Cerebellar nuclear complex (tissue), 1 donor: ENCODE measurements around the gene GET3.
"Not testable (repeated sequence)": the region's sequence is repeated elsewhere in the genome, so short reads cannot be mapped to it uniquely, and the experiment has no call there.

Experiments
- DNase-seq, 2 experiments: peaks; one replicate each; lab custom pipeline; 2025; lab: John Stamatoyannopoulos, UW

GET3 gene

DNA sequence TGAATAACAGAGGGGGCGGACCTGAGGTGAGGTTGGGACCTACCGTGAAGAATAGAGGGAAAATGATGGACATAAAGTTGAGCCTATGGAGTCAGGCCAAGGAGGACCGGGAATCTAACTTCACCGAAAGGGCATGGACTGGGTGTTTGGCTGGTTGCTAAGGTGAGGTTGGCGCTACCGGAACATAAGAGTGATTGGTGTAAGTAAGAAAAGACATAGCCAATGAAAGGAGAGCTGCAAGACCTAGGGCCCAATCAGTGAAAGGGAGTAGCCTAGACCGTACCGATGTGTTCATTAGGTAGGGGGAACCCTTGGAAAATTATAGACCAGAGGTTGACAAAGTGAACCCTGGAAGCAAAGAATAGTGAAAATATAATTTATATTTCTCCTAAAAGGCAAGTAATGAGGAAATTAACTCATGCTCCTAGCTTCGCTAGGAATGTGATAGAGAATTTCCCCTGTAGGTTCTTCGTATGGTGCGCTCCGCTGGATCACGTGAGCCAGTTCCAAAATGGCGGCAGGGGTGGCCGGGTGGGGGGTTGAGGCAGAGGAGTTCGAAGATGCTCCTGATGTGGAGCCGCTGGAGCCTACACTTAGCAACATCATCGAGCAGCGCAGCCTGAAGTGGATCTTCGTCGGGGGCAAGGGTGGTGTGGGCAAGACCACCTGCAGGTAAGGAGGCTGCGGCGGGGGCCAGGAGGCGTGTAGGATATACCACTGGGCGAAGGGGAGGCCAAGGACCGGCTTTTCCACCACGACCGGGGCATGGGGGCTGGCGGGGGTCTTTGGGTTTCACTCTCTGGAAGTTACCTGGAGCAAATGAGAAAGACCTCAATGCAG lies at the start of gene GET3:
Gene GET3 (plus strand): TSS at position 503 of the 840 bp plus-strand sequence. CDS start 9 bp downstream, at position 512.
- DNase-seq: peak; percentile 97 to 98

DNA sequence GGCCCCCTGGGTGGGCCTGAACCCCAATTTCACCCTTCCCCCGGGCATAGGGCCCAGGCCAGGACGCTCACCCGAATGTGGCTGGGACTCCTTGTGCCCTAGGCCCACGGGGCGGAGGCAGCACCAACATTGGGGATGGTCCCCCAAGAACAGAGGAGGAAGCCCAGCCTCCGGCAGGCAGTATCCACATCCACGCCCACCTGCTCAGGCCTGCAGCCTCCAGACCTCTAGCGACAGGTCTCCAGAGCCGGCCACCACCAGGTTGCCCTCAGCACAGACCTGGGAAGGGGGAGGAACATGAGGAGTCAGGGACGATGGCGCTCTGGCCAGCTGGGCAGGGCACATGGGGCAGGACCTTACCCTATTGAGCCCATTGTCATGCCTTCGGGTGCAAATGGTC lies 48.3 kb upstream of the GET3 start:
- no peak for DNase-seq

DNA sequence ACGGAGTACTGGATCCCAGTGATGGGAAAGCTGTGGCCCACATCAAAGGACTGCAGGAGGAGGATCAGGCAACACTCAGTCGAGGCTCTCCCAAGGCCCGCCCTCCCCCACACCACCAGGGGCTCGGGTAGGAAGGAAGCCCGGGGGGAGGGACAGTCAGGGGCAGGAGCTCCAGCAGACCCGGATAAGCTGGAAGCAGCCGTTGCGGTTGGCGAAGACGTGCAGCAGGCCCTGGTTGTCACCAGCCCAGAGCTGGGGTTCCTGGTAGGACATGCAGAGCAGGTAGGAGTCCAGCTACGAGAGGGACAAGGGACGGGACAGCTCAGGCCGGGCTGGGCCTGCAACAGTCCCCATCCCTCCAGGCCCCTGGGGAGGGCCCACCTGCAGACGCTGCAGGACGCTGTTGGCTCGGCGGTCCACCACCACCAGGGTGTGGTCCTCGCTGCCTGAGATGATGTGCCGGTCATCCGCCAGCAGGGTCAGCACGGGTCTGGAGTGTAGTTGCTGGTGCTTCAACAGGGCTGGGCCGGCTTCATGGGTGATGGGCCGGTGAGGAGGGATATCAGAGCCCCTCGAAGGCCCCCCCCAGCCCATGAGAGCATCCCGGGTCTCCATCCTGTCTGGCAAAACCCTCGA lies 47.6 kb upstream of the GET3 start:
- no peak for DNase-seq

DNA sequence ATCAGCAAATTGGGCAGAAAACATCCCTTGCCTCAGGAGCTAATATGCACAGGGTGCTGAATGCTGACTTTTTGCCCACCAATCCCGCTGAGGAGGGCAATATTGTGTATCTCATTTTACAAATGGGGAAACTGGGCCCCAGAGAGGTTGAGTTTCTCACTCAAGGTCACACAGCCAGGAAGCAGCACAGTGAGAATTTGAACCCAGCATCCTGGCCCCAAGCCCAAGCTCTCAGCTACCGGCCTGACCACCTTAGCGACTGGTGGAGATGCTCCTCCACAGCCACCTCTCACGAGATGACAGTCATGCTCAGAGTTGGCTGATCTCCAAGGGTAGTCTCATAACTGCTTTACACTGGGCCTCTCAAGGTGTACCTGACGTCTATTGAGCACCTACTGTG lies 44.3 kb upstream of the GET3 start:
- no peak for DNase-seq

DNA sequence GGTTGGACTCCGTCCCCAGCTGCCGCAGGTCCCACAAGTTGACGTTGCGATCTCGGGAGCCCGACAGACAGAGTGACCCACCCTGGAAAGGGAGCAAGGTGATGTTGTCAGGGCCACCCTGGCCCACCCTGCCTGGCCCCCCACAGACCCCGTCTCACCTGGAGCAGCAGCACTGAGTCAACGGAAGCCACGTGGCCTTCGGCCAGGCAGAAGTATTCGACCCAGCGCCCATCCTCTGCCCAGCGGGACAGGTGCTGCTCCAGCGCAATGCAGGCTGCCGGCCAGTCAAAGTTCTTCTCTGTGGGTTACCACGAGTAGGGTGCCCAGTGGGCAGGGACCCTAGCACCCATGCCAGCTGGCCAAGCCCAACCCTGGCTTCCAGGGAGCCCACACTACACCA lies 42.7 kb upstream of the GET3 start:
- DNase-seq: no peak

DNA sequence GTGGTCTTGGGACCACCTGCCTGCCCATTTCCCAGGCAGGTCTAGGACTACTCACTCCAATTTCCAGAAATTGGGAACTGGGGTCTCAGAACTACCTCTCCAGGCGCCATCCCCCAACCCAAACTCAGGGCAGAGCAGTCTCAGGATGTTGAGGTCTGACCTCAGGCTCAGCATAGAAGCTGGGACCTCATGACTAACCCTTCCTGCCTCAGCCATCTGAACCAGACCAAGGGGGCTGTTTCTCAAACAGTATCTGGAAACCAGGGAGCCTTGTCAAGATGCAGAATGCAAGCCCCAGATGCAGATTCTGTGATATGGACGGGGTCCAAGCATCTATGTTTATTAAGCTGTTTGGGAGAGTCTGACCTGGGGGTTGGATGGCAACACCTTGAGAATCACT lies 42.2 kb upstream of the GET3 start:
- DNase-seq: no peak

DNA sequence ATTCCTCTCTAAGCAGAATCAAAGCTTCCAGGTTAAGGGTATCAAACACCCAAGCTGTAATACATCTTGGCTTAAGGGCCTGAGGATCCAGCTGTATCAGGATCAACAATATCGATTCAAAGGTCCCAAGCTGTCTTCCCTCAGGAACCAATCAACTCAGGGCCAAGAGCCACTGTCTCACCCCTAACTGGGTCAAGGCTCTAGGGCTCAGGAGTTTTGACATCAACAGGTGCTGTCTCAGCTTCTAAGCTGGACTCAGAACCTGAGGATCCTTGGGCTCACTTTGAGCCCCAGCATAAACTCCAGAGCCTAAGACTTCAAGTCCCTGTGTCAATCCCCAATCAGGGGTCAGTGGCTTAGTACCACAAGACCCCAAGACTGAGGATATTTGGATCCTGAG lies 41.8 kb upstream of the GET3 start:
- DNase-seq: no peak

DNA sequence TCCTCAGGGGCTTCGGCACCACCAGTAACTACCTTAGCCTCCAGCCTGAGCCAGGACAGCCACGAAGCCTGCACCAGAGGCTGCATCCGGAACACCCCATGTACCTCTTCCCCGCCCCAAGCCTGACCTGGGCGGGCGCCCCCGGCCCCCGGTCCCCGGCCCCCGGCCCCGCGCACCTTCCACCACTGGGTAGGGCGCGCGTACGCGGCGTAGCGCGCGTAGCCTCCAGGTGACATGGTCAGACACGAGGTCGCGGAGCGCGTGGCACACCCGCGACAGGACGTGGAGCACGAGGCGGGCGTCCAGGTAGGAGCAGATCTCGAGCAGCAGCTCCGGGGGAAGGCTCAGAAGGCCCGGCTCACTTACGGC lies 41.3 kb upstream of the GET3 start:
- no peak for DNase-seq

DNA sequence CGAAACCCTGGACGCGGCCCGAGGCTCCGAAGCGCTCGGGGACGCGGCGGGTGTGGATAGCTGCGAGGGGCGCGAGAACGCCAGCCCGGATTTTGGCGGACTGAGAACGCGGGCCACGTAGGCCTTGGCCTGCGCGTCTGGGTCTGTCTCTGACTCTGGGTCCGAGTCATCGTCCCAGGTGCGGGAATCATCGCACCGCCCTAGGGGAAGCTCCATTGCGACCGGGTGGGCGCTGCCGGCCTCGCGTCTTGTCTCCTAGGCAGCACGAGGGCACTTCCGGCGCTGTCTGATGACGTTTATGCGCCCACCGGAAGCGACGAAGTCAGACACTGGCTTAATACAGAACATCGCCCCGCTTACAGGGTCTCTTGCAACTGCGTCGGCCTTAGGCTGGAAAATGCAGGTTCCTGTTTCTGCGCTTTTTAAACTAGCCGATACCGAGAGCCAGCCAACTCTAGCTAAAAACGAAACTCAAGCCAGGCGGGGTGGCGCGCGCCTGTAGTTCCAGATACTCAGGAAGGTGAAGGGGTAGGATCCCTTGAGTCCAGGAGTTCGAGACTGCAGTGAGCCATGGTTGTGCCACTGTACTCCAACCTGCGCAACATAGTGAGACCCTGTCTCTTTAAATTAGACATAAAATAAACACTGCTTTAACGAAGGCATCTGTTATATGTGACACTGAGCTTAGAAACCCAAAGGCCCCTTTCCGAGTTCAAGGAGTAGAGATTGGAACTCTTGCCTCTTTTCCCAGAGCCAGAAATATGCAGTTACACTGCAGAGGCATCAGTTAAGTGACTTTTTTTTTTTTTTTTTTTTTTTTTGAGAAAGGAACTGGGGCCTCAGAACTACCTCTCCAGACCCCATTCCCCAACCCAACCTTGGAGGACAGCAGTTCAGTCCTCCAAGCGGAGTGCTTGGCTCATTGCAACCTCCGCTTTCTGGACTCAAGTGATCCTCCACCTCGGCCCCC lies 40.6 kb upstream of the GET3 start, which contains the start of gene FBXW9:
Gene FBXW9 (minus strand): TSS at position 266 of the 970 bp plus-strand sequence. CDS start 50 bp downstream, at position 216.
- peak in 1 of 2 experiments; percentile 73 for DNase-seq

DNA sequence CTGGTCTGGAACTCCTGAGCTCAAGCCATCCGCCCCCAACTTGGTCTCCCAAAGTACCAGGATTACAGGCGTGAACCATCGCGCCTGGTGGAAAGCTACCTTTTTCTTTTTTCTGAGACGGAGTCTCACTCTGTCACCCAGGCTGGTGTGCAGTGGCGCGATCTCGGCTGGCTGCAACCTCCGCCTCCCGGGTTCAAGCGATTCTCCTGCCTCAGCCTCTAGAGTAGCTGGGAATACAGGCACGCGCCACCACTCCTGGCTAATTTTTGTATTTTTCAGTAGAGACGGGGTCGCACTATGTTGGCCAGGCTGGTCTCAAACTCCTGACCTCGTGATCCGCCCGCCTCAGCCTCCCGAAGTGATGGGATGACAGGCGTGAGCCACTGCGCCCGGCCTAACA lies 39.9 kb upstream of the GET3 start:
- DNase-seq: not testable (repeated sequence)

DNA sequence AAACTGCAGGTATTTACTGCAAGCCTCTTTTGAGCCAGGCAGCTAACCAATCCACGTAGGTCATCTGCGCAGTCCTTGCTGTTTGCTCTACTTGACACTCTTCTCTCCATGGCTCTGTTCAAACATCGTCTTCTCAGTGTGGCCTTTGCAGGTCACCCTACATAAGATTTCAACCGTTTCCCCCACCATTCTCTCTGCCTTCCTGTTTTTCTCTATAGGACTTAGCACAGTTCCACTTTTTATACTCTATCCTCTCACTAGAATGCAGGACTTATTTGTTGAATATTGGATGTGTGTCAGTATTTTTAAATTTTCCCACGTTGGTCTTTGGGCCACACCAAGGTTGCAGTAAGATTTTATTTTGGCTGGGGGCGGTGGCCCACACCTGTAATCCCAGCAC lies 39.2 kb upstream of the GET3 start:
- no peak for DNase-seq

DNA sequence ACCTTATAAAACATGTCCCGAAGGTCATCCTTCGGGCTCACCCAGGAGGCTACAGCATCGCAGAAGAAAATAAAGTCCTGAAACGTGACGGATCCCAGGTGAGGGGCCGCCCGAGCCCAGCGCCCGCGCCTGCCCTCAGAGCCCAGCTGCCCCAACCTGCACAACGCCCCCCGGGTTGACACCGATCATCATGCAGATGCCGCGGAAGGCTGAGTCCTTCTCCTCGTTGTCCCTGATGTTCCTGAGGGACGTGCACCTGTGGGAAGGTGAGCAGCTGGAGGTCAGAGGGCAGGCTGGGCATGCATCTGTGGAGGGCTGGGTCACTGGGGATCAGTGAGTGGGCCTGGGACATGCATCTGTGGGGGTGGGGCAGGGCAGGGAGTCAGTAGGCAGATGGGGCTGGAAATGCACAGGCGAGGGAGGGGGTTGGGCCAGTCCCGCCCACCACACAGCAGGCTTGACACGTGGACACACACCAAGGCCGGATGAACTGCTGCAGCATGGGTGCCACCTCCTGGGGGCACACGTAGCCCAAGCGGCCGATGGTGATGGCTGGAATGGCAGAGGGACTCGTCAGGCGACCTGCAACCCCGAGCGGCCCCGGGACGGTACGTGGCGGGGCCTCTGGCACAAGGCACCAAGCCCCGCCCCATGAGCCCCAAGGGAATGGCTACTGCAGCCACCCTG lies 35.6 kb upstream of the GET3 start:
- no peak for DNase-seq

DNA sequence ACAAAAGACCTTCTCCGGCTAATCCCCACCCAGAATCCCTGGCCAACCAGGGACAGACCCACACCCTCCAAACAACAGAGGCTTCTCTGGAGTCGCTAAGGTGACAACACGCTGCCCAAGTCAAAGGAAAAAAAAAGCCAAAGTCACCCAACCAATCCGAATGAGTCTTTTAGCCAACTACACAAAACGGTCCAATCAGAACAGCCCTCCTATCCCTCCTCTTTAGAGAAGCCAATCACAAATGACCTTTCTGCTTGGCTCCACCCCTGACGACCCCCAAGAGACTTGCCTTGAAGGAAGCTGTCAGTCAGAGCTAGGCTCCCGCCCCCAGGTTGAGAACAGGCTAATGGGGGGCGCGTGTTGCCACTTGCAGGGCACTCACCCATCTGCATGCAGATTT lies 34.3 kb upstream of the GET3 start:
- DNase-seq: no peak

DNA sequence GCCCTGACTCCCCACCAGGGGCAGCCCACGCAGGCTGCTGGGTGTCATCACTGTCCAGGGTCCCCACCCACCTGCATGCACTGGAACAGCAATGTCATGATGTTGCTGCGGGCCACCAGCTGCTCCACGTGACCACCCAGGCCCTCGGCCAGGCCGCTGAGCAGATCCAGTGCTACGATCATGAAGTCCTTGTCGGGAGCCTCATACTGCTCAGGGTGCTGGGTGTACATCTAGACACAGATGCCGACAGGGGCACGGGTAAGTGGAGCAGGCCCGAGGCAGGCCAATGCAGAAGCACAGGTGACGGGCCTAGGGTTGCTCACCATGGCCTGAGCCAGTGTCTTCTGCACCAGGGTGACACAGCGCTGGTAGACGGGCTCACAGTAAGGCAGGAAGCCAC lies 32.1 kb upstream of the GET3 start:
- DNase-seq: no peak

DNA sequence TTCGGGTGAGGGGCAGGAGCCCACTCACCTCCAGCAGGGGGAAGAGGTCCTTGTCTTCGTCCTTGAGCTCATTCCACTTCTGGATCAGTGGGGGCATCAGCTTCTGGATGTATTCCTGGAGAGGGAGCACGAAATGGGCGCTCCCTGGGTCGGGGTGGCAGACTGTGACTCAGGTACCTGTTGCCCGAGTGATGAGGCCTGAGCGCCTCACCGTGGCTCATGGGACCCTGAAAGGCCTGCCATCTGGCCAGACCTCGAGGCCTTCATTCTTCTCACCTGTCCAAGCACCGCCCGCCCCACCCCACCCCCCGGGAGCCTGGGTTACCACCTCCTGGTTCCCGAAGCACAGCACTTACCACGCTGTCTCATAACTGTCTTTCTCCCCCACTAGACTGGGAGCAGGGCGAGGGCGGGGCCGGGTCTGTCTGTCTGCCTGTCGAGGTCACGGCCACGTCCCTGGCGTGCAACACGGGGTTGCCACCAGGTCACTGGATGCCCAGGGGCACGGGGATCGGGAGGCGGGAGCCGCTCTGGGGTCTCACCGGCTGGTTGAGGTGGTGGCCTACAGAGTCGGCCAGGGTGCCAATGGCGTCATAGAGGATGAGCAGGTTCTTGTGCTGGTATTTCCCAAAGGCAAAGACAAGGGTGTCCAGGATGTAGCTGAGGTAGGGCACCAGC lies 31.5 kb upstream of the GET3 start:
- no peak for DNase-seq

DNA sequence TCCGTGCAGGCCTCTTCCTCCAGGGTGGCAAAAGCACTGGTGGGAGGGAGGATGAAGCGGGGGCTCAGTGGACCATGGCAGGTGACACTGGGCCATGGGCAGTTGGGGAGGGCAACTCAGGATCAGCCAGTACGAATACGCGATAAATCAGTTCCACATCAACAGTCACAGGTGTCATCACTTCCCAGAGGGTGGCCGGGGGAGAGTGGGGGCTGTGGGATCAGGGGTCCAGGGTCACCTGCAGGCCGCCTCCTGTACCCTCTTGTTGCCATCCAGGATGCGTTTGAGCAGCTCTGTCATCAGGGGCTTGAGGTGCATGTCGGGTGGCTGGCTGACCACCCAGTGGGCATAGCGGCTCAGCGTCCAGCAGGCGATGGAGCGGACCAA lies 31.0 kb upstream of the GET3 start:
- no peak for DNase-seq

DNA sequence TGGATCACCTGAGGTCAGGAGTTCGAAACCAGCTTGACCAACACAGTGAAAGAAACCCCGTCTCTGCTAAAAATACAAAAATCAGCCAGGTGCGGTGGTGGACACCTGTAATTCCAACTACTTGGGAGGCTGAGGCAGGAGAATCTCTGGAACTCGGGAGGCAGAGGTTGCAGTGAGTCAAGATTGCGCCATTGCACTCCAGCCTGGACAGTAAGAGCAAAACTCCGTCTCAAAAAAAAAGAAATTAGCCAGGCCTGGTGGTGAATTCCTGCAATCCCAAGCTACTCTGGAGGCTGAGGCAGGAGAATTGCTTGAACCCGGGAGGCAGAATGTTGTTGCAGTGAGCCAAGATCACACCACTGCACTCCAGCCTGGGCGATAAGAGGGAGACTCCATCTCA lies 28.7 kb upstream of the GET3 start:
- no peak for DNase-seq

DNA sequence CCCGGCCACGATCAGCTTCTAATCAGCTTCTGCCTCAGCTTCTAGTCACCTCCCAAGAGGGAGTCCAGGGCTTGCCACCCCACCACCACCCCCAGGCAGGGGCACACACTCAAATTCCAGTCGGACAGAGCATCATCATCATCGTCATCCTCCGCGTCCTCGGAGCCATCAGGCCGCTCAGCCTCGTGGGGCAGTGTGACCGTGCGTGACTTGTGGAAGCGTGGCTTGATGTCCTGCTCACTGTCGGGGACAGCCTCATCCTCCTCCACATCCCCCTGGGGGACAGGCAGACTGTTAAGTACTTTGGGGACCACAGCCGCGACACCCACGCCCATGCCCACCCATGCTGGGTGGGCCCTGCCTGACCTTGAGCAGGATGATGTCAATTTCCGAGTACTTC lies 26.1 kb upstream of the GET3 start:
- no peak for DNase-seq

DNA sequence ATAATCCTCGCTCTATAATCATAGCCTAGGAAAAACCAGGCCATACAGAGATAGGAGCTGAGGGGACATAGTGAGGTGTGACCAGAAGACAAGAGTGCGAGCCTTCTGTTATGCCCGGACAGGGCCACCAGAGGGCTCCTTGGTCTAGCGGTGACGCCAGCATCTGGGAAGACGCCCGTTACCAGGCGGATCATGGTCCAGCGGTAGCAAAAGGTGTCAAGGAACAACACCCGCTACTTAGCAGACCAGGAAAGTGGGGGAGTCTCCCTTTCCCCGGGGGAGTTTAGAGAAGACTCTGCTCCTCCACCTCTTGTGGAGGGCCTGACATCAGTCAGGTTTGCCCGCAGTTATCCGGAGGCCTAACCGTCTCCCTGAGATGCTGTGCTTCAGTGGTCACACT lies 25.2 kb upstream of the GET3 start:
- DNase-seq: not testable (repeated sequence)

DNA sequence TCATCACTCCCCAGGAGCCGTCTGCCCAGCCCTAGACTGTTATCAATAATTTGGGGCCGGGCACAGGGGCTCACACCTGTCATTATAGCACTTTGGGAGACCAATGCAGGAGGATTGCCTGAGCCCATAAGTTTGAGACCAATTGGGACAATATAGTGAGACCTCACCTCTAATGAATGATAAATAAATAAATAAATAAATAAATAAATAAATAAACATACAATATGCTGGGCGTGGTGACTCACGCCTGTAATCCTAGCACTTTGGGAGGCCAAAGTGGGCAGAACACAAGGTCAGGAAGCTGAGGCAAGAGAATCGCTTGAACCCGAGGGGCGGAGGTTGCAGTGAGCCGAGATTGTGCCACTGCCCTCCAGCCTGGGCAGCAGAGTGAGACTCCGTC lies 24.0 kb upstream of the GET3 start:
- DNase-seq: not testable (repeated sequence)

DNA sequence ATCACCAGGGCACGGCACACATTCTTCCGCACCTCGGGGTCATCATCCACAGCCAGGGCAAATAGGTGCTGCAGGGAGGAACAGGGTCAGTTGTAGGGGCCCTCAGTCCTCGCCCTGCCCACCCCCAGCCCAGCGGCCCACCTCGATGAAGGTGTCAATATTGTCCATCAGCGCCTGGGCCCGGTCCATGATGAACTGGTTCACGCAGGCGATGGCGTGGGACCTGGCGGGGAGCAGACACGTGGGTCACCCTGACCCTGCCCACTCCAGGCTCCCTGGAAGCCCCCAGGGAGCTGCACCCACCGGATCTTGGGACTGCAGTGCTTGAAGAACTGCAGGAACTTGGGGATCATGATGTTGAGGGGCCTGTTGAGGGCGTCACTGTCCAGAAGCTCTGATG lies 22.2 kb upstream of the GET3 start:
- DNase-seq: no peak
